Epithelial cell of proximal tubule (primary cell): ENCODE data around the gene KICS2. TPM values are rescaled to one million over a fixed set of nuclear protein-coding genes. Genes with fewer than 3 reads are reported as not detected.
A peak's percentile ranks its signal among the peaks of the same experiment; 100 is the strongest.

Source experiments
- DNase-seq: peaks from one replicate; pipeline ENCODE4 v3.0.0-alpha.2; 2011; ENCODE audit warnings: low read depth
- H3K4me3 ChIP-seq: 2 replicates; pipeline ENCODE4 v1.5.1; 2011; ENCODE audit warnings: low read depth, mild to moderate bottlenecking, low read length
- total RNA-seq: library from RNA; depleted of rRNA; stranded (reverse); fragments of >200 nt; gene quantifications from 2 replicates; pipeline ENCODE4 v1.2.3, GENCODE V29; 2015
- TF ChIP-seq, protein P1 (sequence below): conservative IDR thresholded peaks from 2 replicates; pipeline ENCODE4 v1.5.1; 2012; ENCODE audit warnings: low read depth, mild to moderate bottlenecking, low read length

KICS2 gene
- 4.8 and 5.5 TPM in 2 replicates for total RNA-seq

DNA sequence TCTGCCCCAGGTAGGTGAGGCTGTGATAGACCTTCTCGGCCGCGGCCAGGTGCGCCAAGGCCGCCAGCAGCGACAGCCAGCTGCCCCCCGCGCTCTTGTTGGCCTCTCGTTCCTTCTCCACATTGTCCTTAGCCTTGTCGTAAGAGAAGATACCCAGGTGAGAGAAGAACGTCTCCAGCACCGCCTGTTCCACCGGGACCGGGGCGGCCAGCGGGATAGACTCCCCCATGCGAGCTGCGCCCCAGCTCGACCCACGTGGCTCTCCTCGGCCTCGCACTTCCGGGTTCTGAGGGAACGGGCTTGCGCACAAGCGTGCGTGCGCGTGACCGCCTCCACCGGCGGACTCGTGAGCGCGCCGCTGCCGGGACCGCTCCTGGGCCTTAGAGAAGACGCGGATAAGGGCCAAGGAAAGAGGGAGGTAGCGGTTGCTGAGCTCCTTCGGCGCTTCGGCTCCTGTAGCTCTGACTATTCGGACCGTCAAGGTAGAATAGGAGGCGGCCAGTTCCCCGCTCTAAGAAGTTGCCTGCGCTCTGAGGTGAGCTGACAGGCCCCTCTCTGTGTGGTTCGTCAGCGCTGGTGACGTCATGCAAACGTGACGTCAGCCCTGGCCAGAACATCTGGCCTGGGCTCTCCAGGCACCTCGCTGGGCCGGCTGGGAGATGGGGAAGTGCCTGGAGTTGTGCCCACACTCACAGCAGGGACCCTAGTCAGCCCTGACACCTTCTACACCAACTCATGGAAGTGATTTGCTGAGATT is at the start of gene KICS2:
KICS2 (minus strand) TSS at position 288 of the 757 bp plus-strand sequence; CDS start at position 229, 59 bp downstream.
- DNase-seq, result peak; percentile 59
- TF ChIP-seq, protein P1, sequence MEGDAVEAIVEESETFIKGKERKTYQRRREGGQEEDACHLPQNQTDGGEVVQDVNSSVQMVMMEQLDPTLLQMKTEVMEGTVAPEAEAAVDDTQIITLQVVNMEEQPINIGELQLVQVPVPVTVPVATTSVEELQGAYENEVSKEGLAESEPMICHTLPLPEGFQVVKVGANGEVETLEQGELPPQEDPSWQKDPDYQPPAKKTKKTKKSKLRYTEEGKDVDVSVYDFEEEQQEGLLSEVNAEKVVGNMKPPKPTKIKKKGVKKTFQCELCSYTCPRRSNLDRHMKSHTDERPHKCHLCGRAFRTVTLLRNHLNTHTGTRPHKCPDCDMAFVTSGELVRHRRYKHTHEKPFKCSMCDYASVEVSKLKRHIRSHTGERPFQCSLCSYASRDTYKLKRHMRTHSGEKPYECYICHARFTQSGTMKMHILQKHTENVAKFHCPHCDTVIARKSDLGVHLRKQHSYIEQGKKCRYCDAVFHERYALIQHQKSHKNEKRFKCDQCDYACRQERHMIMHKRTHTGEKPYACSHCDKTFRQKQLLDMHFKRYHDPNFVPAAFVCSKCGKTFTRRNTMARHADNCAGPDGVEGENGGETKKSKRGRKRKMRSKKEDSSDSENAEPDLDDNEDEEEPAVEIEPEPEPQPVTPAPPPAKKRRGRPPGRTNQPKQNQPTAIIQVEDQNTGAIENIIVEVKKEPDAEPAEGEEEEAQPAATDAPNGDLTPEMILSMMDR, result no peak
- peak within 1 kb of the TSS; percentile 94 for H3K4me3 ChIP-seq

DNA sequence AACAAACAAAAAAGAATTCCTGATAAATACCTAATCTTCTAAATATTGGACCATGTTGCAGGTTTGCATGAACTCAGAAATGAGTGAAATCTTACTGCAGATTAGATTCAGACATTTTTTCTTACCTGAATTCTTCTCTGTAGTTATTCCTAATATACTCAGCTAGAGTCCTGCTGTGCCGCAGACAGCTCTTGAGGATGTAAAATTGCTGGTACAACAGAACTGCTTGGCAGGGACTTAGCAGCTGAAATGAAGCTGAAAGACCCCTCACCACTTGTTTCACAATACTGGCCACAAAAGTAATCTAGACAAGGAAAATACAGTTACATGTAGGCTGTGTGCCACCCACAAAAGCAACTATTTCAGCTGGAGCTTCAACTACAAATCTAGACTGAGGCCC is 48.3 kb upstream of the KICS2 start:
- no peak overlapping the region for H3K4me3 ChIP-seq
- TF ChIP-seq, protein P1, result no peak
- no peak for DNase-seq

DNA sequence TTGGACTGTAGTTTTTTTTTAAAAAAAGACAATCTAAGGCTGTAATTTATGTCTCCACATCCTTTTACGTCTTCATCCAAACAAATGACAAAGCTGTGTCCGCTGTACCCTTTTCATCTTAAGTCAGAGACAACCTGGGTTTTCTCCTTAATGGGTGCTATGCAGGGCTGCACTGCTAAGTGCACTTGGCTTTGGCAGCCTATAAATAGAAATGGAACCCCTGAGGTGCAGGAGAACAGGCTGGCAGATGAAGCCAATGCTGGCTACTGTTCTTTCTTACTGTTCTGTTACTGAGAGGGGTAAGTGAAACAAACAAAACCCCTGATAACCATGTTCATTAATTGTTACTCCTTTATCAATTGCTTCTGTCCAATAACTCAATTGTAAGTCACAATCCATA is 47.1 kb upstream of the KICS2 start:
- TF ChIP-seq, protein P1, result no peak
- no peak overlapping the region for H3K4me3 ChIP-seq

DNA sequence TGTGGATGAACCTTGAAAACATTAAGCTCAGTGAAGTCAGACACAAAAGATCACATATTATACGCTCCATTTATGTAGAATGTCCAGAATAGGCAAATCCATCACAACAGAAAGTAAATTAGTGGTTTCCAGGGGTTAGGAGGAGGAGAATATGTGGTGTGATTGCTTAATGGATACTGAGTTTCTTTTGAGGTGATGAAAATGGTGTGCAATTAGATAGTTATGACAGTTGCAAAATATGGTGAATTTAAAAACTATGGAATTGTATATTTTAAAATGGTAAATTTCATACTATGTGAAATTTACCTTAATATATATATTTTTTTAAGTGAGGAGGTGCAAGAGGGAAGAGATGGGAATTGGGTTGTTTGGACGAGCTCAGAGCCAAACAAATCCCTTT is 46.3 kb upstream of the KICS2 start:
- no peak for DNase-seq
- H3K4me3 ChIP-seq, result no peak overlapping the region
- TF ChIP-seq, protein P1, result no peak

More for the DNA sequence above, 47.1 kb upstream of the KICS2 start:
- DNase-seq, result no peak

DNA sequence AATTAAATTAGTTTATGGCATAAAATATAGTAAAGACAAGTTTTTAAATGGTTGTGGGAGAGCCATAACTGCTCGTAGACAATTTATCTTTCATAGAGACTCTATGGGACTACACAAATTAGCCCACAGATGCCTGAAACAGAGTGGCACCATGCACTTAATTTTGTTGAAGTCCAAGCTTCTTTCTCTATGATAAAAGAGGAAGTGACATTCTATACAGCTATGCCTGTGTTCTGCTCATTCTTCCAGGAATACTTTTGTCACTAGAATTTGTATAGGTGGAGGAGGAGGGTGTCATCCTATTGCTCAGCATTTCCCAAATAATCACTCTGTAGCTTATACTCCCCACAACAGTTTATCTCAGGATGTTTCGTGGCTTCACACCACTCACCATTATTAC is 43.7 kb upstream of the KICS2 start:
- no peak for DNase-seq
- H3K4me3 ChIP-seq, result no peak overlapping the region

DNA sequence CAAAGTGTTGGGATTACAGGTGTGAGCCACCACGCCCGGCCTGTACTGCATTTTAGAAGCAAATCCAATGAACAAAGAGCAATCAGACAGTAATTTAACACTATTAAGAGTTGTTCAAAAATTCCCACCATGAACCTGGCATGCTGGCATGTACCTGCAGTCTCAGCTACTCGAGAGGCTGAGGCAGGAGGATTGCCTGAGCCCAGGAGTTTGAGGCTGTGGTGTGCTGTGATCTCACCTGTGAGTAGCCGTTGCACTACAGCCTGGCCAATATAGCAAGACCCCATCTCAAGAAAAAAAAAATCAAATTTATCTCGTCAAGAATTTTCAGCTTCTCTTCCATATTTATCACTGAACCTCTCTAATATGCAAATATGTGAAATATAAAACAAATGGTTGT is 39.7 kb upstream of the KICS2 start:
- TF ChIP-seq, protein P1, result no peak
- no peak for DNase-seq
- H3K4me3 ChIP-seq, result no peak overlapping the region

More for the DNA sequence above, 43.7 kb upstream of the KICS2 start:
- TF ChIP-seq, protein P1, result no peak

DNA sequence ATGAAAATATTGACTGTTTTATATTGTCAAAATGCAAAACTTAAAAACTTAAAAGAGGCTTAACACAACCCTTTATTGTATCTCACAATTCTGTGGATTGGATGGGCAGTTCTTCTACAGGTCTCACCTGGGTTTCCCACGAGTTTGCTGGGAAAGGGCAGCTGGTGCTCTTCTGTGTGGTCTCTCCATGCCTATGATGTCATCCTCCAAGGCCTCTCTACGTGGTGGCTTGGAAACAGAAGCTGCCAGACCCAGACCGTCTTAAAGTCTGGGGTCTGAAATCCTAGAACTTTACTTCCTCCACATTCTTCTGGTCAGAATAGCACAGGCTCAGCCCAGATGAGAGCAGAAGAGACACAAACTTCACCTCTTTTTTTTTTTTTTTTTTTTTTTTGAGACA is 36.5 kb upstream of the KICS2 start:
- no peak overlapping the region for H3K4me3 ChIP-seq
- DNase-seq, result no peak
- TF ChIP-seq, protein P1, result no peak
